Mammary epithelial cell (primary cell): ENCODE results near the gene AKAP7.

Experiments
- CTCF ChIP-seq, 2 donors: IDR thresholded peaks in 1 of 2; conservative IDR thresholded peaks in 1 of 2; 2 replicates each; pipeline ENCODE4 v1.5.1; 2011 to 2012; ENCODE audit warnings: inconsistent platforms in 2 of 2, low read length in 2 of 2, mild to moderate bottlenecking in 2 of 2, control low read depth in 1 of 2, low read depth in 1 of 2; ENCODE audit not compliant: insufficient read depth in 1 of 2; ENCODE audit errors: extremely low read depth in 1 of 2
- EZH2 ChIP-seq: IDR thresholded peaks from 2 replicates; pipeline ENCODE4 v1.6.1; 2012; ENCODE audit warnings: low read length, inconsistent platforms, borderline replicate concordance

DNA sequence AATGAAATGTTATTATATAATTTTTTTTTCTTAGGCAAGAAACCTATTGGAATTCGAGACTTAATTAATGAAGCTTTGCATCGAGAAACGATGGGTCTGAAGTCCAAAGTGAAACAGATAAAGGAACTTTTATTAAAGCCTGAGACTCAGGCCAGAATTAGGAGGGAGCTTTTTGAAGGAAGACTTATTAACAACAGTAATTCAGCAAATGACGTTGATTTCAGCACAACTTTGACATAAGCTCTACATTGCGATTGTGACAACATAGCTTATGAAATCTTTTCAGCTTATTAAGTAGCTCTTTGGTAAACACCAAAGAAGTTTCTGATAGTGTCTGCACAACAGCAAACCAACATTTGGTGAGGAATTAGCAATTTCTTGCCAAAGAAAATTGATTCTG is 147.1 kb downstream of the AKAP7 start:
- TF ChIP-seq CTCF (conservative IDR thresholded peaks at IDR 0.05 in 1 of 2, IDR thresholded peaks at IDR 0.05 in 1 of 2; ENCODE audit: extremely low read depth in 1 of 2, insufficient read depth in 1 of 2, low read depth in 1 of 2, low read length in 2 of 2) (no peak), EZH2 (no peak)
